Medulla oblongata (tissue), 1 donor: Measurements from ENCODE around the gene ADGRG1.

Source experiments
- DNase-seq: peaks from one replicate; pipeline ENCODE4 v3.0.0-alpha.2; 2015; ENCODE audit errors: extremely low spot score

Gene ADGRG1

DNA sequence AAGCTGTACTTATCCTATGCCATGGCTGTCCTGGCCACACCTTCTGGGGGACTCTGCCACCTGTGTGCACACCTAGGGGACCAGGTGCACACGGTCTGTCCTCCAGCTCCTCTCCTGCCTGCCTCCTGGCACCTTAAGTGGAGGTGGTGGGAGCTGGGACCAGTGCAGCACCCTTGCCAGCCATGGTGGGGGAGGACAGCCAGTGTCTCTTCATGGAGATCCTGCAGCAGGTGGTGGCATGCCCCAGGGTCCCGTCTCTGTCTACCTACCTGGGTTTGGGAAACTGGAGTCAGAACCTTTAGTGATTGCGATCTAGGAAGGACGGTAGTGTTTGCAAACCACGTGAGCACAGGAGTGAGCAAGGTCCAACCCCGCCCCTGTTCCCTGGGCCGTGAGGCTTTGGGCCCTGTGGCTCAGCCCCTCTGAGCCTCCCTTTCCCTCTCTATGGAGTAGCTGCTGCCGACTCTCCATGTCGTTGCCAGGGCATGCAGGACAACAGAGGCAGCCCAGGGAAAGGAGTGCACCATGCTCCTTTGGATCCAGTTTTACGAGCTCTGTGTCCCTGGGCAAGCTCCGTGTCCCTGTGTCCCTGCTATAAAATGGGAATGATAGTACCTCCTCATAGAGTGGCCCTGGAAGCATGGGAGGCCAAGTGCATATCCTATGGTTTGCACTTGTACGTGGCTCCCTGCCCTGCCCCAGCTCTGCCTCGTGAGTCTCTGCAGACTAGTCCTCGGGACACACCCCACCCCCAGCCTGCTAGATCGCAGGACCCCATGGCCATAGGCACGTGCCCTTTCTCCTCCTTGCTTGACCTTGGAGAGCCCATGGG lies 7.1 kb downstream of the ADGRG1 start:
- DNase-seq: no peak

DNA sequence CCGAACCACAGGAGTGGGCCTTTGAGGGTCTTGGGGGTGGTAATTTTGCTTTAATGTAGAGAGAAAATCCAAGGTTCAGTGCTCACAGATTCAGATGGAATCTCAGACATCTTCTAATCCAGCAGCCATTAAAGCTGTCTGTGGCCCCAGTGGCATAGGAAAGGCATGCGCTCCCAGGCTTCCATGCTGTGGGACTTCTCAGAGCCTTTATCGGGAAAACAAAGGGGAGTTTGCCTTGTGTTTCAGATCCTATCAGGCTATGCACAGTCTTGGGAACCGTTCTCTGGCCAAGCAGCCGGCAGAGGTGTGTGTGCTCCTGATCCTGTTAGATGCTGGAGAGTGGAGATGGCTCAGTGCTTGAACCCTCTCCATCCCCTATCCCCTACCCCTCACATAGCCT lies 7.8 kb downstream of the ADGRG1 start:
- no peak for DNase-seq

GRCh38 chr16:57637020-57637419 lies 8.6 kb downstream of the ADGRG1 start:
- no peak for DNase-seq

- peak; percentile 94 for DNase-seq
Observed at GRCh38 chr16:57637424-57637823, 9.0 kb downstream of the ADGRG1 start.

DNA sequence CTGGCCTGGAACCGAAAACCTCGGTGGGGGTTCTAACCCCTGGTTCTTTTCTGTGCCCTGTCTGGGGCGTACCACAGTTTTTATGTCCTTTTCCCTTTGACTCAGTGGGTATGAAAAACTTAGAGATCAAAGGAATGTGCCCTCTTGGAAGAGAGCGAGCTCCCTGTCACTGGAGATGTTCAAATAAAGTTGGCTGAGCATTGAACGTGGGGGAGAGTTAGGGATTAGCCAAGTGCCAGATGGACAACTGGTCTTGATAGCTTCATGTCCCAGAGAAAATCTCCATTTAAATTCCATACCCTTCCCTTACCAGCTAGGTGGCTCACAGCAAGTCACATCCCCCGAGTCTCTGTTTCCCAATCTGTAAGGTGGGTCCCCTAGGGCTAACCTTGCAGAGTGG lies 9.5 kb downstream of the ADGRG1 start:
- DNase-seq: no peak

DNA sequence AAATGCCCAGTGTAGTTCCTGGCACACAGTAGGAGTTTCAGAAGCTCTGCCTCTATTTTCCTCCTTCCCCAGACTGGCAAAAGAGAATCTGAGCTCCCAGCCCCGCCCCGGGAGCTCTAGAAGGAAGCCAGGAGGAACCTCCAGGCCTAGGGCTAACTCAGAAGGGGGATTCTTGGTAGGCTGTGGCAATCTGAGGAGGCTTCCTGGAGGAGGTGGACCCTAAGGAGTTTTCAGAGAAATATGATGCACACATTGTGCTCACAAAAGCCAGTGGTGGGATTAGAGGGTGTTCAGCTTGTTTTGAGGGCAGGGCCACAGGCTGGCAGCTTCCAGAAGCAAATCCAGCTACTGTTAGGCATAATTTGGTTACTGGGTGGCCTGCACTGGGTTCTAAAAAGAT lies 10.0 kb downstream of the ADGRG1 start:
- DNase-seq: no peak

DNA sequence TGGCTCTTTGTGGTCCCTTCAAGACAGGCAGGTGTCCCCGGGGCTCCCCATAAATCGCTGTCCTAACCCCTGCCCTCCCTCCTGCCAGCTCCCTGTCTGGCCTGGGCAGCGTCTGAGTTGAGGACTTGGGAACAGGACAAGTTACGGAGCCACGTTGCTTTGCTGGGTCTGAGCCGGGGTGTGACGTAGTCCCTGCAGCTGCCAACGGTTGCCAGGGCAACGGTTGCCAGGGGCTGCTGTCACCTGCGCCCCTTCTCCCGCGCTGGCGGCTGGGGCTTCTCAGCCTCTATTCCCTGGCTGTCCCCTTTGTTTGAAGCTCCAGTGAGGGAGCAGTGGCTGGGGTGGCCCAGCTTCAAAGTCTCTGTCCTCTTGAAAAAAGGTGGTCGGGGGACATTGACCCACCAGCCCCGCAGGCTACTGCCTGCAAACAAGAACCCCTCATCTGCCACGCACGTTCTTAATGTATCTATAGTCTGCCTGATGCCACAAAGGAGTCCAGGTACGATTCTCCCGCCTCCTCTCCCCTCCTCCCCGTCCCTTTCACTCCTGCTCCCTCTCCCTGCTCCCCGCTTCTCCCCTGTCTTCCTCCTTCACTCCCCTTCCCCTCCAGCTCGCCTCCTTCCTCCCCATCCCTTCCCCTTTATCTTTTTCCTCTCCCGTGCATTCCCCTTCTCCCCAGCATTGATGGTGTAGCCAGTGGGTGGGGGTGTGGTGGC lies 10.9 kb downstream of the ADGRG1 start:
- peak; percentile 91 for DNase-seq

DNA sequence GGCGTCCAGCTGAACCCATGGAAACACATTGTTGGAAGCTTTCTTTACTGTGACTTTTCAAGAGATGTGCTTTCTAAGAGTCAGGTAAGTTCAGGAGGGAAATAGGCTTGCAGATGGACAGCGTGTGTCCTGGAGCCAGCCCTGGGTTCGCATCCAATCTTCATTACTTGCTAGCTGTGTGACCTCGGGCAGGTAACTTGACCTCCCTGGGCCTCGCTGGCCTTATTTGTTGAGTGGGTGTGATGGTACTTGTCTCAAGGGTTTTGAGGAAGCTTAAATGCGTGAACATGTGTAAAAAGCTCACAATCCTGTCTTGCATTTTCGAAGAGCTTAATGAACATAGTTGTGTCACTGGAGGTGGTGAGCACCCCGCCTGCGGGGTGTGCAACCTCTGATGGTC lies 11.8 kb downstream of the ADGRG1 start:
- DNase-seq: no peak

GRCh38 chr16:57640612-57641011 lies 12.2 kb downstream of the ADGRG1 start:
- DNase-seq: peak; percentile 69

DNA sequence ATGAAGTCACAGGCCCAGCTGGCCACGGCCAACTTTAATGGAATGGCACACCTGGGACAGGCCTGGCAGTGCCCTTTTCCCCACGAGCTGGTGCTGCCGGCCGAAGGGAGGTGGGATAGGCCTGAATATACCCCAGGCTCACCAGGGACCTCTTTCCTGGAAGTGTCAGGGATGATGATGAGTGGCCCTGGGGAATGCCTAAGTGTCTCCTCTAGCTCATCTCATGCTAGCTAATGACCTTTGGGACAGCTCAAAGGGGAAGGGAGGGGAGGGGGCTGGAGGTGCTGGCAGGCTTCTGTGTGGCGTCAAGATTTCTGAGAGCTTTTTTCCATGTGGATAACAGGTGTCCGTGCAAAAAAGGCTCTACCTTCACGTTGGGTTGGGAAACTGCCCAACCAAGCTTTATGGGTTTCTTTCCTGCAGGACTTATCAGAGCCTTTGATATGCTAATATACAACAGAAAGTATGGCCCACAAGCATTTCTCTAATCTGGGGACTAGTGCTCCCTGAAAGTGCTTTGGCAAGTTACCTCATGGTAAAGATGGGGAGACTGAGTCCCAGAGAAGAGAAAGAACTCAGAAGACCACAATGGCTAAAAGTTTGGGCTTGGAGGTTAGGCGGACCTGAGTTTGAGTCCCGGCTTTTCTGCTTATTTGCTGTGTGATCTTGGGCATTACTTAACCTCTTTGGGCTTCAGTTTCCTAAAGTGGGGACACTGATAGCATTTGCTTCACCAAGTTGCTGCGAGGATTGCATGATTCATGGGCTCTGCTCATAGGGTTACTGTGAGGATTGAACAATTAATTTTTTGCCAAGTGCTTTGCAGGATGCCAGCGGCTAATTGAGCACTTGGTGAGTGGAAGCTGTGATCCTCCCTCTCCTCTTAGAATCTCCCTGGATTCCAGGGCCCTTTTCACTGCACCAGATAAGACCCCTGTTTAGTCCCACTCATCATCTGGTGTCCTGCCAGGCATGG lies 14.0 kb downstream of the ADGRG1 start:
- DNase-seq: no peak

GRCh38 chr16:57643147-57643874 lies 14.9 kb downstream of the ADGRG1 start:
- DNase-seq: peak; percentile 69

GRCh38 chr16:57643910-57644309 lies 15.5 kb downstream of the ADGRG1 start:
- no peak for DNase-seq

DNA sequence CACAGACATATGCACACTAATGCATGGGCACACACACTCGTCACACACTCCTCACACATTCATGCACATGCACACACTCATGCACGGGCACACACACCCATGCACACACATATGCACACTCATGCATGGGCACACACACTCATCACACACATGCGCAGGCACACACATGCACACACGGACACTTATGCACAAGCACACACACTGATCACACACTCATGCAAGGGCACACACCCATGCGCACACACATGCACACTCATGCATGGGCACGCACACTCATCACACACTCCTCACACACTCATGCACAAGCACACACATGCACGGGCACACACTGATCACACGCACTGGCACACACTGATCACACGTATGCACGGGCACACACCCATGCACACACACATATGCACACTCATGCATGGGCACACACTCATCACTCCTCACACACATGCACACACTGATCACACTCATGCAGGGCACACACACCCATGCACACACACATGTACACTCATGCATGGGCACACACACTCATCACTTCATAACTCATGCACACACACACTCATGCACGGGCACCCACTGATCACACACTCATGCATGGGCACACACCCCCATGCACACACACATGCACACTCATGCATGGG lies 16.1 kb downstream of the ADGRG1 start:
- DNase-seq: no peak

DNA sequence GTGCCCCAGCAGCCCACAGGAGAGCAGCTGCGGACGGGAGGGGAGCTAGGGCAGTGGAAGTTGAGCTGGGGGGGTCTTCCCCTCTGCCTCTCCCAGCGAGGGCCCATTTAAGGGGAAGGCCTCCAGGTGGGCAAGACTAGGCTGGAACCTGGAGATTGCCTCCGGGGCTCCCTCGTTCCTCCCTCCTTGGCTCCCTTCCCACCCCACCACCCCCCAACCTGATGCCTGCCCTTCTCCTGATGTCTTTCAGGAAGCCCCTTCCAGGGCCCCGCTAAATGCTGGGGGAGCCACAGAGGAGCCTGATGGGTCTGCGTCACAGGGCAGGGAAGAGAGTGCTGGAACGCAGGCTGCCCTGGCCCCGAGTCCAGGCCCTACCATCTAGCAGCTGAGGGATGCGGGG lies 16.7 kb downstream of the ADGRG1 start:
- DNase-seq: no peak

GRCh38 chr16:57645691-57646387 lies 17.4 kb downstream of the ADGRG1 start:
- no peak for DNase-seq

- DNase-seq: no peak
Observed at GRCh38 chr16:57646388-57647039, 18.1 kb downstream of the ADGRG1 start.

DNA sequence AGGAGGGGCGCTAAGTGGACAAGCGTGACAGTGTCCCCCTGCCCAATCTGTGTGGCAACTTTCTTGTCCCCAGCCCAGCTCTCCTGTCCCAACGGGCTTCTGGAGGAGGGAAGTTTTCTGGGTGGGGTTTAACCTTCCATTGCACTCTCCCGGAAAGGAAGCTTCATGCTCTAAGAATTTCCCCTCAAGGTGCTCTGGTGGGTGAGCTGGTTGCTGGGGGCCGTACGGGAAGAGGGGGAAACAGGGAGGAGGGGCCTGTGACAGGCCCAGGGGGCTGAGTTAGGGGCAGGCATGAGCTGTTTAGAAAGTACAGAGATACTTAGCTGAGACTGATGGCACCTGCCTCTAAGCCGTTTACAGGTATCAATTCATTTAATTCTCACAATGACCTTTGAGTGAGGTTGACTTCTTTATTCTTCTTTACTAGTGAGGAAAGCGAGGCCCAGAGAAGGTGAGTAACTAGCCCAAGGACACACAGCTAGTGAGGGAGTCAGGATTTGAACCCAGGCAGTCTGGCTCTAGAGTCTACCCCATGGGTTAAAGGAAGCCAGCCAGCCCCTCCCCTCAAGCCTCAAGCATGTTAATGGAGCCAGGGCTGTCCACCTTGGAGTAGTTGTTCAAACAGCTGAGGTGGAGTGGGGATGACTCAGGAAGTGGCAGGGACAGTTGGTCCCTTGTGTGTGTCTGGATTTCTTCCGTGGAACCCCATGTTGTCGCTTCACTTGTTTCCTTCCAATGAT lies 18.9 kb downstream of the ADGRG1 start:
- DNase-seq: no peak

- DNase-seq: peak; percentile 74
Observed at GRCh38 chr16:57648125-57648524, 19.7 kb downstream of the ADGRG1 start.
